HG03066 (cell line): ENCODE measurements around the gene TRPV5.

Experiments used
- ATAC-seq: cut with Tn5 transposase; IDR thresholded peaks from one replicate; pipeline ENCODE4 v1.9.1; 2021; ENCODE audit warnings: low read depth; ENCODE audit not compliant: unreplicated experiment

TRPV5 gene

DNA sequence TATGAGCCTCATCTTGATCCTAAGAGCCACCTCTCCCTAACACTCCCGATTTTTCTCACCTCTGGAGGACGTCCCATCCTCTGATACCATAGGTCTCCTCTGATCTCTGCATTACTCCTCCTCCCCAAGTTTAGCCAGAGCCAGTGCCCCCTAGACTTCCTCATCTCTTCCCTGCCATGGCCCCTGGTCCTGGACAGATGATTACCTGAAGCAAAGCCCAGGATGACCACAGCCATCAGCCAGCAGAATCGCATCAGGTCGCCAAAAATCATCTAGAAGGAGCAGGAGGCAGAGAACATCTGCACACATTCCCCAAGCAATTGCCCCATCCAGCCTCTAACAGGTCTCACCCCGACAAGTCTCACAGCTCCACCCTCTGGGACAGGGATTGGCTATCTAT, 59.7 kb downstream of the TRPV5 start:
- ATAC-seq = no peak

DNA sequence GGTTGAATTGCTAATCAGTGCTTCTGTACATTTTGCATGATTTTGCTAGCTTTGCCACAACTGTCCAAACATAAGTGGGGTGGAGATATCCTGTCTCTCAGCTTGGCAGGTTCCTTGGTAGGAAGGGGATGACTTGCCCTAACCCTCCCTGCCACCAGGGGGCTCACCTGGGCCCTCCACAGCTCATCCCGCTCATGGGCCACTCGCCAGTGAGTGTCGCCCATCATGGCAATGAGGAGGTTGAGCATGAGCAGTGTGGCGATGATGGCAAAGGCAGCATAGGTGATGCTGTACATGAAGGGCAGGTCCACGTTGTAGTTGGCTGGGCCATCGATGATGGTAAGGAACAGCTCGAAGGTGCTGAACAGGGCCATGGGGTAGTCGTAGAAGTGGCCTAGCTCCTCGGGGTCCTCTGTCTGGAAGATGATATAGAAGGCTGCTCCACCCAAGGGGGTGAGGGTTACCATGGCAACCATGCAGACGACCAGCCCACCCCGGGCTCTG, 60.2 kb downstream of the TRPV5 start:
- no peak for ATAC-seq

DNA sequence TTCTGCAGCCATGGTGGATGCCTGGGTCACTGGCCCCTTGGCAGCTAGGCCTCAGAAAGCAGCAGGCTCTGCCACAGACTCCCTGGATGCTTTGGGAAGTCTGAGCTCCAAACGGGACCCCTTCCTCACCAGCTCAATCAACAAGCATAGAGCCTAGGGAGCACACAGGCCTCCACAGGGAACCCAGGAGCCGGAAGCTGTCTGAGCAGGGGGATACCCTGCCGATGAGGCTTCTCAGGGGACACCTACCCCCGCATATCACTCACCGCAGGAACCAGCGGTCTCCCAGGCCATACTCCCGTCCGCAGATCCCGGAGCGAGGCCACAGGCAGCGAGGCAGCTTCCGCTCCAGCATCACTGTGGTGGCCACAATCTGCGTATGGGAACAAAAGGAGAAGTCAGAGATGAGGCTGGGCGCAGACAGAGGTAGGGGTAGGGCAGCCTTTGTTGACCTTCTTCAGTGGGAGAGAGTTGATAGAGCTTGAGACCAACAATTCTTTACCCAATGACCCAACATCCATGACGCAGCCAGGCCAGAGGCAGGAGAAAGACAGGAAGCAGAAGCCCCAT, 61.4 kb downstream of the TRPV5 start:
- ATAC-seq = no peak

DNA sequence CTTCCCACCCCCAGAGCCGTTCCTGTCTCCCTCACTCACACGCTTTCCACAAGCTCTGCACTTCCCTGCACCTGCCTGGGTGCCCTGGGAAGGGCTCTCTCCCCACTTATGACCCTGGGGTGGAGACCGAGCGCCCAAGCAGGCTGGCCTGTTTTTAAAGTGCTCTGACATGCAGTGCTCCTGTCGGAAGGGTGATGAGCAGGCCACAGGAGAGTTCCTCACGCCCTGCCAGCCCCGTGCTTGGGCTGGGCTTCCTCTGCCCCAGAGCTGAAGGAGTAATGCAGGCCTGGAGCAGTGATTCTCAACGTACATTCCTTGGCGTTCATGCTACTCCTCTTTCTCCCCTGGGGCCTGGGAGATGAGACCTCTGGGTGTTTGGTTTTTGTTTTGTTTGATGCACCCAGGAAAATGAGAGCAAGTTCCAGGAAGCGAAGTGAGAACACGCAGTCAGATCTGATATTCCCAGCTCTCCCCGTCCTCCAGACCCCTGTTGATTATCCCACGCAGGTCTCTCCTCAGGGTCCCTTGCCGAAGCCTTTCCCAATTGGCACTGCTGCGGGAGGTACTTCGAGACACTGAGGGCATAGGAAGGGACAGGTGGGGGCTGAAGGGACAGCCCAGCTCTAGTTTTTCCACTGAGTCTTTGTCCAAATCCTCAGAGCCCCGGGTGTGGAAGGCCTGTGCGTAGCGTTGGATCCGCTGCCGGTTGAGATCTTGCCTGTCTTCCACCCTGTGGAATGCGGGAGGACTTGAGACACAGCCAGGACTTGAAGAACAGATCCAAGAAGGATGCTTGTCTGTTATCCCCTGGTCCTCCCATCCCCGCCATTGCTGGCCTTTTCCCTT, 62.1 kb downstream of the TRPV5 start:
- ATAC-seq = no peak

DNA sequence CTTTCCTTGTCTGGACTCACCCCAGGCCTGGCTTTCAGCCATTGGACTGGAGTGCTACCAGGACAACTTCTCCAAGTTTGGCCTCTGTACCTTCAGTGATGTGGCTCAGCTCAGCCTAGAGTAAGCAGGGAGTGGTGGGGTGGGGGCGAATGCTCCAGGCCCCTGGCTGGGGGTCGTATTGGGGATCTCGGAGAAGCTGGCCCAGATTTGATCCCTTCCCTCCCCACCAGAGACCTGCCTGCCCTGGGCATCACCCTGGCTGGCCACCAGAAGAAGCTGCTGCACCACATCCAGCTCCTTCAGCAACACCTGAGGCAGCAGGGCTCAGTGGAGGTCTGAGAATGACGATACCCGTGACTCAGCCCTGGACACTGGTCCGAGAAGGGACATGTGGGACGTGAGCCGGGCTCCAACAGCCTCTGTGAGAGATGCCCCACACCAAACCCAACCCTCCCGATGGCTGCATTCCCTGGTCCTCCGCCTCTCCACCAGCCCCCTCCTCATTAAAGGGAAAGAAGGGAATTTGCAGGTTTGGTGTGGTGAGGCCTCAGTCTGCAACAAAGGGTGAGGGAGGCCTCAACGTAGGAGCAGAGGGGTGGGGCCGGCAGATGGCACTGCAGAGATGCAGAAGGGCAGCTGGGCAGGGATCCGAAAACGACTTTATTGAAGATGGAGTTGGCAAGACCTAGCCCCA, 62.8 kb downstream of the TRPV5 start:
- ATAC-seq = no peak

DNA sequence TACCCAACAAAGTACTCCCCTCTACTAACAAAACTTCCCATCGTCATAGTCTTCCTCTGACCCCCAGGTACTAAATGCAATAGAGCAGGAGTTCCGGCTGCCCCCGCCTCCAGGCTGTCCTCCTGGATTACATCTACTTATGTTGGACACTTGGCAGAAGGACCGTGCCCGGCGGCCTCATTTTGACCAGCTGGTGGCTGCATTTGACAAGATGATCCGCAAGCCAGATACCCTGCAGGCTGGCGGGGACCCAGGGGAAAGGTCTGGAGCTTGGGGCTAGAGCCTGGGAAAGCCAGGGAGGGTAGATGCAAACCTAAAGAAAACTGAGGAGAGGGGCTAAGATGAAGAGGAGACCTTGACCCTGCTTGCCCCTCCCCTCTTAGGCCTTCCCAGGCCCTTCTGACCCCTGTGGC, 63.4 kb downstream of the TRPV5 start:
- ATAC-seq = no peak

DNA sequence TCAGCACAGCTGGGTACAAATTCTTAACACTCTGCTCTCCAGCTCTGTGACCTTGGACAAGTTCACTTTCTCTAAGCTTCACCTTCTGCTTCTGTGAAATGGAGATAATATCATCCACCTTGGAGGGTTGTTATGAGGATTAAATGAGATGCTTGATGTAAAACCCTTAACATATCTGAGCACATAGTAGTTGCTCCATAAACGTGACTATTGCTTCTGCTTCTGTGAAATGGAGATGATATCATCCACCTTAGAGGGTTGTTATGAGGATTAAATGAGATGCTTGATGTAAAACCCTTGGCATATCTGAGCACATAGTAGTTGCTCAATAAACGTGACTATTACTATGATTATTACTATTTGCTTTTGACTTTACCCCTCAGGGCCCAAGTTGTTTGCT, 64.1 kb downstream of the TRPV5 start:
- no peak for ATAC-seq

DNA sequence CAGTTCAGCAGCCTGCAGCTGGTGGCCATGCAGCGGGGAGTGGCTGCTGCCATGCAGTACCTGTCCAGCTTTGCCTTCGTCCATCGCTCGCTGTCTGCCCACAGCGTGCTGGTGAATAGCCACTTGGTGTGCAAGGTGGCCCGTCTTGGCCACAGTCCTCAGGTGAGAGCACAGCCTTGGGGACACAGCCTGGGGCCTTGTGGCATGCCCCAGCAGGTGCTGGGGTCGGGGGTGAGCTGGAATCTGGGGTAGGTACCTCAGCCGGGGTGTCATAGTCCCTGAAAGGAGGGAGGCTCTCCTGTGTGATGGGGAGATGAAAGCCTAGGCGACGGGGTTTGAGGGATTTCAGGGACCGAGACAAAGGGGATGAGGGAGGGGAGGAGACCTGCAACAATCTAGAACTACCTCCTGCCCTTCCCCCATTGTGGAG, 64.5 kb downstream of the TRPV5 start:
- no peak for ATAC-seq

DNA sequence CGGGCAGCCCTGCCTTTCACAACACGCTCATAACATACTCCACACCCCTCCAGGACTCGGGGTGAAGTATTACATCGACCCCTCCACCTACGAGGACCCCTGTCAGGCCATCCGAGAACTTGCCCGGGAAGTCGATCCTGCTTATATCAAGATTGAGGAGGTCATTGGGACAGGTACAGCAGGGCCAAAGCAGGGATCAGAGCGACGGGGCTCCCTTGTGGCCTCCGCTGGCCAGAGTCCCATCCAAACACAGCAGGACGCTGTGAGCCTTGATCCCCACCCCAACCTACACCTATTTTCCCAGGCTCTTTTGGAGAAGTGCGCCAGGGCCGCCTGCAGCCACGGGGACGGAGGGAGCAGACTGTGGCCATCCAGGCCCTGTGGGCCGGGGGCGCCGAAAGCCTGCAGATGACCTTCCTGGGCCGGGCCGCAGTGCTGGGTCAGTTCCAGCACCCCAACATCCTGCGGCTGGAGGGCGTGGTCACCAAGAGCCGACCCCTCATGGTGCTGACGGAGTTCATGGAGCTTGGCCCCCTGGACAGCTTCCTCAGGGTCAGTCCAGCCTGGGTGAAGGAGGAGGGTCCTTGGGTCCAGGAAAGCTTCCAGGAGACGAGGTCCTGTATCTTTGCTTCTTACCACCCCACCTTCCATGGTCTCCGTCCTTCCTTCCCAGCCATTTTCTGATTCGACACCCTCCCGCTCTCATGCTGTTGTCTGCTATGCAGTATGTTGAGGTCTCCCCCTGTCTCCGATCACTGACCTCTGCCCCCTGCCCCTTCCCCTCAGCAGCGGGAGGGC, 65.2 kb downstream of the TRPV5 start:
- ATAC-seq = no peak

DNA sequence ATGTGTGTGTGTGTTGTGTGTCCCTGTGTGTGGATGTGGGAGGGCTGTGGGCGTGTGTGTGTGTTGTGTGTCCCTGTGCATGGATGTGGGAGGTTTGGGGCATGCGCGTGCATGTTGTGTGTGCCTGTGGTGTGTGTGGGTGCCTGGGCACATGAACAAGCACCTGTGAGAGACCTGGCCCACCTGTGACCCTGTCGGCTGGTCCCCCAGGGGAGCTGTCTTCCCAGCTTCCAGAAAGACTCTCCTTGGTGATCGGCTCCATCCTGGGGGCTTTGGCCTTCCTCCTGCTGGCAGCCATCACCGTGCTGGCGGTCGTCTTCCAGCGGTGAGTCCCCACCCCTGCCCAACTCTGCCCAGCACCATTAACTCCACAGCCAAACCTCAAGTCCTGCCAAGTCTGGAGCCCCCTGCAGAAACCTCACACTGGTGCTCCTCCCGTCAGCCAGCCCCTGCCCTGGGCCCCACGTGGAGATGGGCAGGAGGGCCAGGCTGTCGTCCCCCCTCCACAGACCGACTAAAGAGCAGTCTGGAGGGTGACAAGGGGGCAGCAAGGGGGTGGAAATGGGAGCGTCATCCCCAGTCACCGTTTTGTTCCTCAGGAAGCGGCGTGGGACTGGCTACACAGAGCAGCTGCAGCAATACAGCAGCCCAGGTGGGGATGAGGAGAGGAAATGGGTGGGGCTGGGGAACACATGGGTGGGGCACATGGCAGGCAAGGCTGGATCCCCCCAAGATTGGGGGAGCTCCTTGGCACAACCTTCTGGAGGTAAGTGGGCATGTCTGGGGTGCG, 66.0 kb downstream of the TRPV5 start:
- ATAC-seq = no peak

DNA sequence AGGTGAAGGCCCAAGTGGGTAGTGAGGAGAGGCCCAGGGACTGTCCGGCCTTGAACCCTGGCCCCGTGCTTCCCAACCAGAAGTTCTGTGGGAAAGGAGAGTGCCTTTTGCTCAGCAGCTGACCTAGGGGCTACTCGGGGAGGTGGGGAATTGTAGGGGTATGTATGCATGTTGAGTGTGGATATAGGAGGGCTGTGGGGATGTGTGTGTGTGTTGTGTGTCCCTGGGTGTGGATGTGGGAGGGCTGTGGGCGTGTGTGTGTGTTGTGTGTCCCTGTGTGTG, 66.5 kb downstream of the TRPV5 start:
- no peak for ATAC-seq

DNA sequence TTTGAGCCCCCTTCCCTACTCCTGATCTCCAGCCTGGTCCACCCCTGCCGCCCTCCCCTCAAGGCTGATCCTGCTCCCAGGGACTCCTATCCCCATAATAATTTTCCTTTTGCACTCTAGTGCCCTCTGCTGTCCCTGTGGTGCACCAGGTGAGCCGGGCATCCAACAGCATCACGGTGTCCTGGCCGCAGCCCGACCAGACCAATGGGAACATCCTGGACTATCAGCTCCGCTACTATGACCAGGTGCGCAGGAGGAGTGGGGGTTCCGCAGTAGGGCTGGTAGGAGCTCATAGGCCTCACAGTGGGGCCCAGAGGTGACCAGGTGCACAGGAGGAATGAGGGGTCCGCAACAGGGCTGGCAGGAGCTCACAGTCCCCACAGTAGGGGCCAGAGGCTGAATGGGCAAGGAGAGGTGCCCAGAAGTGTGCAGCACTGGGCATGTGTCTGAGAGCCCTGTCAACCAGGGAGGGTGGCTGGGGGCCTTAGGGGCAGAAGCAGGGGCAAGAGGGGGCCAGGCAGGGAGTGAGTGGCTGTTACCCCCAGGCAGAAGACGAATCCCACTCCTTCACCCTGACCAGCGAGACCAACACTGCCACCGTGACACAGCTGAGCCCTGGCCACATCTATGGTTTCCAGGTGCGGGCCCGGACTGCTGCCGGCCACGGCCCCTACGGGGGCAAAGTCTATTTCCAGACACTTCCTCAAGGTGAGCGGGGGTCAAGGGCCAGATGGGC, 67.0 kb downstream of the TRPV5 start:
- ATAC-seq = no peak

DNA sequence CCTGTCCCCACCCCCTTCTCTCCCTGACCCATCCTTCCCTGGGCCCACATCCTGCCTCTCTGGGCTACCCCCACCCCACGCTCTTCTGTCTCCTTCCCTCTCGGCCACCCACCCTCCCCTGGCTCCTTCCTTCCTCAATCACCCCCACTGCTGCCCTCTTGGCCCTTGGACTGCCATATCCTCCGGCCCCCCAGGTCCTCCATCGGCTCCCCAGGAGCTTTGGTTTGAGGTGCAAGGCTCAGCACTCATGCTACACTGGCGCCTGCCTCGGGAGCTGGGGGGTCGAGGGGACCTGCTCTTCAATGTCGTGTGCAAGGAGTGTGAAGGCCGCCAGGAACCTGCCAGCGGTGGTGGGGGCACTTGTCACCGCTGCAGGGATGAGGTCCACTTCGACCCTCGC, 67.8 kb downstream of the TRPV5 start:
- no peak for ATAC-seq

DNA sequence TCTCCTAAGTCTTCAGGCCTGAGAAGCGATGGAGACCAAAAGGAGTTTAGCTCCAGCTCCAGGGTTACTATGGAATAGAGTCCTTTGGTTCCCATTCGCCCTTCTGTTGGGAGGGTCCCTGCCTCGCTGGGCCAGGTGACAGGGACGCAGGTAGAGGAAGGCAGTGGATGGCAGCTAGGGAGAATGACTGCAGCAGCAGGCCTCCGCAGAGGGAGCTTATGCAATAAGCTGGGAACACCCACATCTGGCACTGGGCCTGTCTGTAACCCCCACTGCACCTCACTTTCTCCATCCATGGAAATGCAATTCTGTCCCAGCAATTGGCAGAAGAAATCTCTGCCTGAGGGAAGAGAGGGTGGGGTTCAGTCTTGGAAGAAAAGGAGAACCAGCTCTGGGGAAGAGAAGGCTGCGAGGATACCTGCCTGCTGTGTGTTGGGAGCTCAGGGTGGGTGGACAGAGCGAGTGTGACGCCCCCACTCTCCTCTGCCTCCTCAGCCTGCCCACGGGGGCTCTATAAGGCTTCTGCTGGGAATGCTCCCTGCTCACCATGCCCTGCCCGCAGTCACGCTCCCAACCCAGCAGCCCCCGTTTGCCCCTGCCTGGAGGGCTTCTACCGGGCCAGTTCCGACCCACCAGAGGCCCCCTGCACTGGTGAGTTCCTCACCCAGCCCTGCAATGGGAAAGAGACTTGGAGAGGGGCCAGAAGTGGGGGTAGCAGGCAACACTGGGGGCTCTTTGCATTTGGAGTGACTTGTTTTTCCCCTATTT, 68.4 kb downstream of the TRPV5 start:
- no peak for ATAC-seq

DNA sequence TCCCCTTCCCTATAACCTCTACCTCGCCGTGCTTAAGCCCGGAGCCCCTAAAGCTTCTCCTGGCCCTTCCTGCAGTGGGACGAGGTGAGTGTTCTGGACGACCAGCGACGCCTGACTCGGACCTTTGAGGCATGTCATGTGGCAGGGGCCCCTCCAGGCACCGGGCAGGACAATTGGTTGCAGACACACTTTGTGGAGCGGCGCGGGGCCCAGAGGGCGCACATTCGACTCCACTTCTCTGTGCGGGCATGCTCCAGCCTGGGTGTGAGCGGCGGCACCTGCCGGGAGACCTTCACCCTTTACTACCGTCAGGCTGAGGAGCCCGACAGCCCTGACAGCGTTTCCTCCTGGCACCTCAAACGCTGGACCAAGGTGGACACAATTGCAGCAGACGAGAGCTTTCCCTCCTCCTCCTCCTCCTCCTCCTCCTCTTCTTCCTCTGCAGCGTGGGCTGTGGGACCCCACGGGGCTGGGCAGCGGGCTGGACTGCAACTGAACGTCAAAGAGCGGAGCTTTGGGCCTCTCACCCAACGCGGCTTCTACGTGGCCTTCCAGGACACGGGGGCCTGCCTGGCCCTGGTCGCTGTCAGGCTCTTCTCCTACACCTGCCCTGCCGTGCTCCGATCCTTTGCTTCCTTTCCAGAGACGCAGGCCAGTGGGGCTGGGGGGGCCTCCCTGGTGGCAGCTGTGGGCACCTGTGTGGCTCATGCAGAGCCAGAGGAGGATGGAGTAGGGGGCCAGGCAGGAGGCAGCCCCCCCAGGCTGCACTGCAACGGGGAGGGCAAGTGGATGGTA, 69.5 kb downstream of the TRPV5 start:
- ATAC-seq = no peak

DNA sequence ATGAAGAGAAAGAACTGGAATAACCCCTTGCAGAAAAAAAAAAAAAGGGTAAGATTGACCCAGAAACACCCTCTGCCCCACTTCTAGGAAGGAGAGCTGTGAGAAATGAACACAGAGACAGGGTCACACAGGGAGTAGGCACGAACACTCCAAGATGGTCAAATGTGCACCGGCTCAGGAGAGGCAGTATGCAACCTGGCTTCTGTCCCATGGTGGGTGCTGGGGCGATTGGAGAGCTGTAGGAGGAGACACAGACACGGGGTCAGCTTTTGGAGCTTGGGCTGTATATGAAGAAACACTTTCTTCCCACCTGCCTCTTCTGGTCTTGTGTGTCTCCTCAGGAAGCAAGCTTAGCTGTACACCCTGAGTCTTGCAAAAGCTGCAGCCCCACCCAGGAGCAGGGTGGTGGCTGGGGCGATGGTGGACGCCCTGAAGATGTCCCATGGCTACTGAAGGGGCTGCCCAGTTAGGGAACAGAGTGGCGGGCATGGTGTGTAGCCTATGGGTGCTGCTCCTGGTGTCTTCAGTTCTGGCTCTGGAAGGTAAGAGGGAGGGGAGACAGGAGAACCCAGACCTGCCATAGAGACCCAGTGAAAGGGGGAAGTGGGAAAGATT, 70.7 kb downstream of the TRPV5 start:
- ATAC-seq = no peak

DNA sequence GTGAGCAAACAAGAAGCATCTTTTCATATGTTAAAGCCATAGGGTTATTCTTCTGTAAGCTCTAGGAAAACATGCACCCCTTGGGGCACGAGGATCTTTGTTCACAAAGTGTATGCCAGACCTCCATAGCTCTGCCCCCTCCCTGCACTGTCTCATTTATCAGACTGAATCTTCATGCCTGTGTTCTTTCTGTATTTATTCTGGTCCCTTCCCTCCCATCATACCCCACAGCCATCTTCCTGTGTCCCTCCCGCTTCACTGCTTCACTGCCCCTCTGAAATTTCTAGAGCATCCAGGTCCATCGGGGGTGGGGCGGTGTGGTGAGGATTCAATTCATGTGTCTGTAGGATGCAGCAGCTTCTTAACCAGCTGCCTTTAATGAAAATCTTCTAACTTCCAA, 71.2 kb downstream of the TRPV5 start:
- ATAC-seq = no peak

DNA sequence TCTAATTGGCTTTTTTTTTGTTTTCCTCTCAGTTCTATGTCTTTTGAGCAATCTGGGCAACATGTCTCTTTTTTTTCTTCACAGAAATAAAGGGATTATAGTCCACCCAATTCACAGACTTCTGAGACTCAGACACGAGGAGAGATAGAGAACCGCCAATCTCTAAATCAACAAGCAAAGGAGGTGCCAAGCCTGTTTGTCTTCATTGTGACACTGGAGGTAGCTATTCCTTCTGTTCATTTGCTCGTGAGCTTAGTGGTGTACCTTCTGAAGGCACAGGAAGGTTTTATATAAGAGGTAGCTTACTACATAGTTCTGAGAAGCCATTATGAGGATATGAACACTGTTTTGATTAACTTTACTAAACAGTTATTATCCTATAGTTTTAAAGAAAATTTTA, 72.6 kb downstream of the TRPV5 start:
- no peak for ATAC-seq
